NK-92 (cell line): Measurements from ENCODE around the gene HOXB2.

Experiments
- DNase-seq: peaks from one replicate; lab custom pipeline; 2025; ENCODE audit not compliant: unreplicated experiment; lab: John Stamatoyannopoulos, UW

Gene HOXB2

DNA sequence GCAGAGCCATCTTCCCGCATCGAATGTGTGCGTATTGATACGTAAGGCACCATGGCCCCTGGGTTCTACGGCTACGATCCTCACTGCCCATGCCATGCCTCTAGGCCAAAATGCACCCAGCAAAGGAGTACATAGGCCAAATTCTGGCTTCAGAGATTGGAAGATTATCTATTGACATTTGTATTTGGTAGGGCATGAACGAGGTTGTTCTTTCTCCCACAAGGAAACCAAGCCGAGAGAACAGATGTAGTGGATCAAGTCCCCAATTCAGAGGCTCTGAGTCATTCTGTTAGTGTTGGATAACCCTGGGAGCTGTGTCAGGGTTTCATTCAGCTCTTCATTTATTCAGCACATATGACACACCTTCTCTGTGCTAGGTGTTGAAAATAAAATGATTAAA lies 50.6 kb downstream of the HOXB2 start:
- no peak for DNase-seq
